Suprapubic skin (tissue), 4 donors: ENCODE measurements around the gene RERE. TPM values are rescaled to one million over a fixed set of nuclear protein-coding genes. Genes with fewer than 3 reads are reported as not detected.

Experiments used
- DNase-seq, 2 donors: peaks; one replicate each; pipeline ENCODE4 v3.0.0-alpha.2; 2019; ENCODE audit warnings: low spot score in 2 of 2
- H3K27ac ChIP-seq: fragments of 200-600 bp; sonication (generic); one replicate; pipeline ENCODE4 v1.5.1; 2019
- H3K27me3 ChIP-seq: fragments of 200-600 bp; sonication (generic); one replicate; pipeline ENCODE4 v1.5.1; 2019
- H3K36me3 ChIP-seq: fragments of 200-600 bp; sonication (generic); one replicate; pipeline ENCODE4 v1.5.1; 2019
- H3K4me1 ChIP-seq: fragments of 200-600 bp; sonication (generic); one replicate; pipeline ENCODE4 v1.5.1; 2019
- H3K4me3 ChIP-seq: fragments of 200-600 bp; sonication (generic); one replicate; pipeline ENCODE4 v1.5.1; 2019; ENCODE audit warnings: mild to moderate bottlenecking
- H3K9me3 ChIP-seq: fragments of 200-600 bp; sonication (generic); one replicate; pipeline ENCODE4 v1.5.1; 2019
- EP300 ChIP-seq: sonication (generic); formaldehyde crosslinking; IDR thresholded peaks from one replicate; pipeline ENCODE4 v1.6.1; 2017; ENCODE audit warnings: antibody characterized with exemption
- POLR2A ChIP-seq, 2 donors: fragments of 450-650 bp; IDR thresholded peaks; one replicate each; pipeline ENCODE4 v1.6.1; 2017; ENCODE audit warnings: antibody characterized with exemption in 2 of 2, mild to moderate bottlenecking in 2 of 2, moderate library complexity in 2 of 2
- POLR2AphosphoS5 ChIP-seq, 3 donors: sonication (generic); formaldehyde crosslinking; IDR thresholded peaks; one replicate each; pipeline ENCODE4 v1.6.1; 2017; ENCODE audit warnings: antibody characterized with exemption in 3 of 3
- WGBS: methylation state at CpG from one replicate; pipeline ENCODE4 v1.1.5; 2018; 5-methylcytosine and 5-hydroxymethylcytosine counted together
- total RNA-seq, 4 donors: library from RNA; depleted of rRNA; stranded (reverse); fragments of >200 nt; gene quantifications; one replicate each; pipeline ENCODE4 v1.1.0, GENCODE V29; 2016
- TF ChIP-seq, protein P1 (sequence below), 2 donors: fragments of 200-600 bp in 1 of 2; fragments of 450-650 bp in 1 of 2; sonication (generic) in 1 of 2; IDR thresholded peaks; one replicate each; pipeline ENCODE4 v1.5.1; 2016 to 2019; ENCODE audit warnings: antibody characterized with exemption in 2 of 2, mild to moderate bottlenecking in 1 of 2, moderate library complexity in 1 of 2

Gene RERE
- total RNA-seq, 4 donors from 2014 or later, result 43.4 to 113 (median 83.3) TPM

DNA sequence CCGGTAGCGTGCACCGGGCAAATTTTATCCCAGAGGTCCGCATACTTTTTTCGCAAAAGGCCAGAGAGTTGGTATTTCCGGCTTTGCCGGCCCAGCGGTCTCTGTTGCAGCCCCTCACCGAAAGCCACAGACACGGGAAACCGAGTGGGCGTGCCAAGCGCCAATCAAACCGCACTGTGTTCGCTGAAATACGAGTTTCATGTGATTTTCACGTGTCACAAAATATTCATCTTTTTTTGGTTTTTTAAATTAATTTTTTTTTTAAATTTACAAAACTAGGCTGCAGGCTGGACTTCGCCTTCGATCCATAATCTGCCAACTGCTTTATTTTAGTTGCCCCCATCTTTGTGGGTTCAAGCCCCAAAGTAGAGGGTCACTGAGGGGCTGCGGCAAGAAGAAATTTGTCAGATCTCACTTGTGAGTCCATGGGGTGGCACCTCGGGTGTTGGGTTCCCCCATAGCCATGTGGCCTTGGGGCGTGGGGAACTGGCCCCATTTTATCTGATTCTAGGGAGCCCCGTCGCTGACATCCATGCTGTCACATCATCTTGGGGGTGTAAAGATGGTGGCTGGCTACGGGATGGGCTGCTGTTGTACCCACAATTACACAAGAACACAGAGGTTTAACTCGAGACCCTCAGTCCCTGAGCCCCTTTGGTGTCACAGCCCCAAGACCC is 478.8 kb downstream of the RERE start:
- Histone ChIP-seq H3K4me1 (peaks cover 7% of the 10 kb centered on the region), H3K4me3 (no peak overlapping the region), H3K9me3 (no peaks in the 10 kb centered on the region), H3K27me3 (no peaks in the 10 kb centered on the region), H3K36me3 (no peaks in the 10 kb centered on the region), H3K27ac (no peak overlapping the region)
- TF ChIP-seq, protein P1, sequence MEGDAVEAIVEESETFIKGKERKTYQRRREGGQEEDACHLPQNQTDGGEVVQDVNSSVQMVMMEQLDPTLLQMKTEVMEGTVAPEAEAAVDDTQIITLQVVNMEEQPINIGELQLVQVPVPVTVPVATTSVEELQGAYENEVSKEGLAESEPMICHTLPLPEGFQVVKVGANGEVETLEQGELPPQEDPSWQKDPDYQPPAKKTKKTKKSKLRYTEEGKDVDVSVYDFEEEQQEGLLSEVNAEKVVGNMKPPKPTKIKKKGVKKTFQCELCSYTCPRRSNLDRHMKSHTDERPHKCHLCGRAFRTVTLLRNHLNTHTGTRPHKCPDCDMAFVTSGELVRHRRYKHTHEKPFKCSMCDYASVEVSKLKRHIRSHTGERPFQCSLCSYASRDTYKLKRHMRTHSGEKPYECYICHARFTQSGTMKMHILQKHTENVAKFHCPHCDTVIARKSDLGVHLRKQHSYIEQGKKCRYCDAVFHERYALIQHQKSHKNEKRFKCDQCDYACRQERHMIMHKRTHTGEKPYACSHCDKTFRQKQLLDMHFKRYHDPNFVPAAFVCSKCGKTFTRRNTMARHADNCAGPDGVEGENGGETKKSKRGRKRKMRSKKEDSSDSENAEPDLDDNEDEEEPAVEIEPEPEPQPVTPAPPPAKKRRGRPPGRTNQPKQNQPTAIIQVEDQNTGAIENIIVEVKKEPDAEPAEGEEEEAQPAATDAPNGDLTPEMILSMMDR (IDR thresholded peaks at IDR 0.05), result no peak
- 94% methylated on average over 25 of the region's 26 CpGs for WGBS
- no peak for DNase-seq

GRCh38 chr1:8337776-8338525 is 479.5 kb downstream of the RERE start:
- Histone ChIP-seq H3K4me3 (no peak overlapping the region), H3K9me3 (no peaks in the 10 kb centered on the region), H3K36me3 (no peaks in the 10 kb centered on the region), H3K4me1 (peaks cover 3% of the 10 kb centered on the region), H3K27ac (no peak overlapping the region), H3K27me3 (no peaks in the 10 kb centered on the region)
- WGBS, result 94% methylated on average over 16 of the region's 25 CpGs
- DNase-seq, result no peak
- no peak for TF ChIP-seq POLR2A (IDR thresholded peaks at IDR 0.05)
- TF ChIP-seq EP300, result no peak
- TF ChIP-seq POLR2AphosphoS5 (IDR thresholded peaks at IDR 0.05), result no peak
- TF ChIP-seq, protein P1 (IDR thresholded peaks at IDR 0.05), result no peak

DNA sequence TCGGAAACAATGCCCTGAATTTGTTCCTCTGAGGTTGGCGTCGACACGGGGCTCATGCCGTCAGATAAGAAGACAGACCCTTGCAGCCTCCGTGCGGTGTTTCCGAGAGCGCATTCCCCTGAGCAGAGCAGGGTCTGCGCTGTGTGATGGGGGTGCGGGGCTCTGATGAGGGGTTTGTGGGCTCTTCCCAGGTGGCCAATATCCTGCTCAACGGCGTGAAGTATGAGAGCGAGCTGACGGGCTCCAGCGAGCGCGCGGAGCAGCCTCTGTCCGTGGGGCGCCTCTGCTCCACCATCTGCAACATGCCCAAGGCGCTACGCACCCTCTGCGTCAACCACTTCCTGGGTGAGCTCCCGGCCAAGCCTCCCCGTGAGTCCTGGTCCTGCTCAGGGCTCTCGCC is 482.2 kb downstream of the RERE start:
- no peaks in the 10 kb centered on the region for H3K27me3 ChIP-seq
- no peak for TF ChIP-seq EP300
- no peak for TF ChIP-seq POLR2AphosphoS5 (IDR thresholded peaks at IDR 0.05)
- TF ChIP-seq, protein P1 (IDR thresholded peaks at IDR 0.05), result no peak
- TF ChIP-seq POLR2A (IDR thresholded peaks at IDR 0.05), result no peak
- H3K4me1 ChIP-seq, result no peaks in the 10 kb centered on the region
- no peak overlapping the region for H3K4me3 ChIP-seq
- H3K36me3 ChIP-seq, result no peaks in the 10 kb centered on the region
- DNase-seq, result no peak
- H3K9me3 ChIP-seq, result no peaks in the 10 kb centered on the region
- no peak overlapping the region for H3K27ac ChIP-seq
- 92% methylated on average over 21 of the region's 27 CpGs for WGBS

DNA sequence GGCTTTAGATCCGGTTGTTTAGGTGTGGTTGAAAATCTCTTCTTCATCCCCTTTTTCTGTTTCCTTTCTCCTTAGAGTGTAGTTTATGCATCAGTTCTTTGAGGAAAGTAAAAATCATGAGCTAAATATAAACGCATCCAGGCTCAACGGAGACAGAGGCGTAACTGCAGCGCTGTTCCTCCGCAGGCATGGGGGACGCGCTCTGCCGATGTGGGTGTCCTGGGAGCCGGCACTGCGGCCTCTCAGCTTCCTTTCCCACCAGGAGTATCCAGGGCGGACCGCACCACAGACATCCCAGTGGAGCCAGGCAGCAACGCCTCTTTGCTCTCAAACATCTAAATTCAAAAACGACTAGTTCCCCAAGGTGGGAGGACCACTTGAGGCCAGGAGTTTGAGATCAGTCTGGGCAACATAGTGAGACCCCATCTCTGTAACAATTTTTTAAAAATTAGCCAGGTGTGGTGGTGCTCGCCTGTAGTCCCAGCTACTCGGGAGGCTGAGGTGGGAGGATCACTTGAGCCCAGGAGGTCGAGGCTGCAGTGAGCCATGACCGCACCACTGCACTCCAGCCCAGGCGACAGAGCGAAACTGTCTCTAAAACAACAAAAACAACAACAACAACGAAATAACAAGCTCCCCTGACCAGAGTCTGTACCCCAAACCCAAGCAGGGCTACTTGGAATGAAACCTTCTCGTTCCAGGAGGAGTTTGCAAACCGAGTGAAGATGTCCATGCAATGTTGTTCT is 483.2 kb downstream of the RERE start:
- Histone ChIP-seq H3K27ac (no peak overlapping the region), H3K4me1 (no peaks in the 10 kb centered on the region), H3K9me3 (no peaks in the 10 kb centered on the region), H3K4me3 (no peak overlapping the region), H3K27me3 (no peaks in the 10 kb centered on the region), H3K36me3 (no peaks in the 10 kb centered on the region)
- no peak for TF ChIP-seq POLR2AphosphoS5 (IDR thresholded peaks at IDR 0.05)
- TF ChIP-seq EP300, result no peak
- TF ChIP-seq, protein P1 (IDR thresholded peaks at IDR 0.05), result no peak
- DNase-seq, result no peak
- WGBS, result 96% methylated on average over 24 of the region's 24 CpGs
